WTC11 (cell line): ENCODE results near the gene LPIN3. TPM values are rescaled to one million over a fixed set of nuclear protein-coding genes. Genes with fewer than 3 reads are reported as not detected.

Experiments
- ATAC-seq: fragments of 200-7000 bp; cut with Tn5 transposase; 2 replicates; pipeline ENCODE4 v1.10.0; 2021; ENCODE audit warnings: mild to moderate bottlenecking, moderate library complexity
- CTCF ChIA-PET: fragments of 300-600 bp; sonication (Branson Sonifier 250); formaldehyde crosslinking; loops from one replicate; lab custom pipeline; 2021; ENCODE audit warnings: antibody characterized with exemption; lab: Charles Lee
- POLR2A ChIA-PET: fragments of 350-600 bp; sonication (Branson Sonifier 250); formaldehyde crosslinking; loops from one replicate; lab custom pipeline; 2021; ENCODE audit warnings: antibody characterized with exemption; lab: Charles Lee
- DNase-seq: peaks from one replicate; pipeline ENCODE4 v3.0.0; 2021; ENCODE audit warnings: low spot score
- H3K27ac Mint-ChIP-seq: 2 replicates; pipeline ENCODE4 v1.8.0; 2021; ENCODE audit warnings: mixed read lengths
- H3K27me3 Mint-ChIP-seq: 2 replicates; pipeline ENCODE4 v1.8.0; 2021; ENCODE audit warnings: low read depth, mild to moderate bottlenecking, moderate library complexity, mixed read lengths
- H3K36me3 Mint-ChIP-seq: 2 replicates; pipeline ENCODE4 v1.8.0; 2021; ENCODE audit warnings: mixed read lengths
- H3K4me1 Mint-ChIP-seq: 2 replicates; pipeline ENCODE4 v1.8.0; 2022; ENCODE audit warnings: mixed read lengths
- H3K4me3 Mint-ChIP-seq: 2 replicates; pipeline ENCODE4 v1.8.0; 2021; ENCODE audit warnings: mild to moderate bottlenecking, moderate library complexity, mixed read lengths
- H3K9me3 Mint-ChIP-seq: 2 replicates; pipeline ENCODE4 v1.8.0; 2021; ENCODE audit warnings: mixed read lengths
- ATF3 ChIP-seq: sonication (generic); formaldehyde crosslinking; conservative IDR thresholded peaks from 2 replicates; pipeline ENCODE4 v1.8.1; 2022; ENCODE audit warnings: mild to moderate bottlenecking, missing genetic modification reagents
- CREM ChIP-seq: sonication (generic); formaldehyde crosslinking; IDR thresholded peaks from 2 replicates; pipeline ENCODE4 v1.8.1; 2022; ENCODE audit warnings: mild to moderate bottlenecking, missing genetic modification reagents, moderate library complexity
- CTCF ChIP-seq: fragments of 200-600 bp; IDR thresholded peaks from 2 replicates; pipeline ENCODE4 v1.8.0; 2022; ENCODE audit warnings: antibody characterized with exemption
- ESRRA ChIP-seq: sonication (generic); formaldehyde crosslinking; IDR thresholded peaks from 2 replicates; pipeline ENCODE4 v1.8.1; 2022; ENCODE audit warnings: mild to moderate bottlenecking, missing genetic modification reagents, borderline replicate concordance
- FOXJ3 ChIP-seq: sonication (generic); formaldehyde crosslinking; IDR thresholded peaks from 2 replicates; pipeline ENCODE4 v1.9.0; 2021; ENCODE audit warnings: missing genetic modification reagents, mild to moderate bottlenecking, borderline replicate concordance
- HMGA2 ChIP-seq: fragments of 250-450 bp; sonication (Bioruptor Pico); IDR thresholded peaks from 2 replicates; pipeline ENCODE4 v1.4.0; 2021; ENCODE audit warnings: mild to moderate bottlenecking, moderate library complexity
- MAX ChIP-seq: sonication (generic); formaldehyde crosslinking; IDR thresholded peaks from 2 replicates; pipeline ENCODE4 v1.8.0; 2022; ENCODE audit warnings: mild to moderate bottlenecking, missing genetic modification reagents
- NFE2L1 ChIP-seq: sonication (generic); formaldehyde crosslinking; IDR thresholded peaks from 2 replicates; pipeline ENCODE4 v1.8.1; 2023; ENCODE audit warnings: missing genetic modification reagents
- NR1H2 ChIP-seq: sonication (generic); formaldehyde crosslinking; IDR thresholded peaks from 2 replicates; pipeline ENCODE4 v1.9.0; 2021; ENCODE audit warnings: mild to moderate bottlenecking, moderate library complexity, missing genetic modification reagents
- NR3C1 ChIP-seq: sonication (generic); formaldehyde crosslinking; conservative IDR thresholded peaks from 2 replicates; pipeline ENCODE4 v1.8.1; 2023; ENCODE audit warnings: low read depth, mild to moderate bottlenecking, missing genetic modification reagents
- OVOL2 ChIP-seq: fragments of 250-450 bp; sonication (Bioruptor Pico); IDR thresholded peaks from 2 replicates; pipeline ENCODE4 v1.9.0; 2021; ENCODE audit warnings: mild to moderate bottlenecking, borderline replicate concordance
- PRDM15 ChIP-seq: sonication (generic); formaldehyde crosslinking; IDR thresholded peaks from 2 replicates; pipeline ENCODE4 v1.8.0; 2022; ENCODE audit warnings: missing genetic modification reagents
- RELA ChIP-seq: sonication (generic); formaldehyde crosslinking; IDR thresholded peaks from 2 replicates; pipeline ENCODE4 v1.8.1; 2022; ENCODE audit warnings: missing genetic modification reagents, mild to moderate bottlenecking, borderline replicate concordance
- ZNF219 ChIP-seq: sonication (generic); formaldehyde crosslinking; IDR thresholded peaks from 2 replicates; pipeline ENCODE4 v1.8.0; 2023; ENCODE audit warnings: missing genetic modification reagents, mild to moderate bottlenecking, borderline replicate concordance
- ZNF425 ChIP-seq: fragments of 250-450 bp; sonication (Bioruptor Pico); conservative IDR thresholded peaks from 2 replicates; pipeline ENCODE4 v1.9.0; 2021; ENCODE audit warnings: mild to moderate bottlenecking
- total RNA-seq: library from RNA; stranded (reverse); gene quantifications from 3 replicates; pipeline ENCODE4 v1.2.3, GENCODE V29; 2021

The LPIN3 gene
- total RNA-seq, 1 experiment from 2014 or later: 7.9 TPM

- POLR2A ChIA-PET: no interaction called here
- TF ChIP-seq NFE2L1 (CRISPR knock-in tag): no peak
- no peak for TF ChIP-seq OVOL2 (CRISPR knock-in tag)
- no peak for TF ChIP-seq FOXJ3 (CRISPR knock-in tag)
- TF ChIP-seq, all 79 proteins: peak for 0
- DNase-seq (no peak), ATAC-seq (peak; percentile 66)
- Mint-ChIP-seq H3K4me1 (peaks cover 15% of the 10 kb centered on the region), H3K9me3 (no peaks in the 10 kb centered on the region), H3K36me3 (no peaks in the 10 kb centered on the region), H3K27me3 (no peaks in the 10 kb centered on the region; the same call in 1 of the 2 replicates), H3K4me3 (no peak overlapping the region; the same call in 1 of the 2 replicates), H3K27ac (peak overlapping the region; percentile 71; the same call in 1 of the 2 replicates)
- CTCF ChIA-PET: interaction anchor here (0.7 to 2.4 kb wide), 7 partner anchors 8 to 260 kb away, joined by 4 to 13 read pairs (median 5); partner anchors contain the start of gene LPIN3
Measured at GRCh38 chr20:41395667-41396664, 55.3 kb downstream of the LPIN3 start.

GRCh38 chr20:41398408-41398807, 57.8 kb downstream of the LPIN3 start:
- POLR2A ChIA-PET: interaction anchor here (0.5 kb wide), 1 partner anchor 163 kb away, joined by 3 read pairs; no protein-coding TSS in a partner anchor
- H3K27me3 Mint-ChIP-seq: no peaks in the 10 kb centered on the region; the same call in 1 of the 2 replicates
- no peak for DNase-seq

More at GRCh38 chr20:41398408-41398807, 57.8 kb downstream of the LPIN3 start:
- Mint-ChIP-seq H3K4me3 (no peak overlapping the region), H3K27ac (no peak overlapping the region), H3K4me1 (peaks cover 19% of the 10 kb centered on the region), H3K36me3 (peaks cover 4% of the 10 kb centered on the region), H3K9me3 (no peaks in the 10 kb centered on the region)
- no peak for ATAC-seq
- CTCF ChIA-PET: interaction anchor here (0.8 to 2.4 kb wide), 4 partner anchors 14 to 58 kb away, joined by 3 to 7 read pairs (median 4); partner anchors contain the start of gene LPIN3
- TF ChIP-seq MAX (CRISPR knock-in tag) (no peak), PRDM15 (CRISPR knock-in tag) (no peak), NR3C1 (CRISPR knock-in tag) (no peak), ZNF219 (CRISPR knock-in tag) (no peak), NFE2L1 (CRISPR knock-in tag) (no peak), ZNF425 (CRISPR knock-in tag) (no peak), CREM (CRISPR knock-in tag) (no peak), HMGA2 (CRISPR knock-in tag) (no peak), OVOL2 (CRISPR knock-in tag) (no peak), CTCF (no peak), NR1H2 (CRISPR knock-in tag) (no peak), ATF3 (CRISPR knock-in tag) (no peak), ESRRA (CRISPR knock-in tag) (no peak), RELA (CRISPR knock-in tag) (no peak)
